HepG2 (cell line): ENCODE results near the gene SLC28A1. TPM values are rescaled to one million over a fixed set of nuclear protein-coding genes. Genes with fewer than 3 reads are reported as not detected.

Experiments
- ATAC-seq: fragments of 200-7000 bp; cut with Tn5 transposase; 3 replicates; pipeline ENCODE4 v1.9.1; 2020; ENCODE audit warnings: mild to moderate bottlenecking, moderate library complexity
- BruUV-seq: library from RNA; stranded (reverse); fragments of 400-500 nt; replicated peaks from 2 replicates; lab custom pipeline; 2021; lab: Mats Ljungman, UMichigan
- CTCF ChIA-PET: fragments of 300-600 bp; formaldehyde crosslinking; extraction: SDS; loops from one replicate; lab custom pipeline; 2021; ENCODE audit warnings: low total read pairs, inconsistent platforms, low intra/inter-chr PET ratio; lab: Yijun Ruan, JAX
- POLR2A ChIA-PET: fragments of 350-600 bp; sonication (Branson Sonifier 250); formaldehyde crosslinking; loops from one replicate; lab custom pipeline; 2020; ENCODE audit warnings: antibody characterized with exemption, inconsistent platforms; lab: Yijun Ruan, JAX
- DNase-seq: peaks from one replicate; pipeline ENCODE4 v3.0.0-alpha.2; 2015; ENCODE audit warnings: low spot score
- FAIRE-seq: peaks from 3 replicates; lab custom pipeline; 2011; peaks lifted over from hg19 to GRCh38; lab: Jason Lieb, UNC
- H2AFZ ChIP-seq: one replicate; pipeline ENCODE4 v1.6.1; 2011; ENCODE audit warnings: low read length, inconsistent platforms
- H3K27ac ChIP-seq: fragments of 300-600 bp; 3 replicates; pipeline ENCODE4 v1.8.0; 2011; ENCODE audit warnings: mixed run types, mild to moderate bottlenecking, mixed read lengths, low read length, inconsistent platforms; ENCODE audit not compliant: insufficient read depth; ENCODE audit errors: extremely low read length
- H3K27me3 ChIP-seq, 2 experiments: fragments of 200-600 bp in 1 of 2; 2 replicates in 1 of 2; 3 replicates in 1 of 2; pipeline versions ENCODE4 v1.6.0 to v1.8.0; 2011; ENCODE audit warnings: low read length in 2 of 2, mild to moderate bottlenecking in 2 of 2, moderate library complexity in 2 of 2, inconsistent platforms in 1 of 2; ENCODE audit not compliant: insufficient read depth in 2 of 2, control insufficient read depth in 1 of 2
- H3K36me3 ChIP-seq, 2 experiments: fragments of 200-600 bp in 1 of 2; replicated peaks in 1 of 2; 2 replicates in 1 of 2; 3 replicates in 1 of 2; pipeline versions ENCODE4 v1.5.1 to v1.8.0; 2011; ENCODE audit warnings: low read length in 2 of 2, inconsistent platforms in 1 of 2; ENCODE audit not compliant: insufficient read depth in 2 of 2, control insufficient read depth in 1 of 2
- H3K4me1 ChIP-seq: 2 replicates; pipeline ENCODE4 v1.5.1; 2012; ENCODE audit warnings: low read length, inconsistent platforms; ENCODE audit not compliant: insufficient read depth
- H3K4me2 ChIP-seq: 2 replicates; pipeline ENCODE4 v1.6.0; 2011; ENCODE audit warnings: low read depth, low read length, inconsistent platforms
- H3K4me3 ChIP-seq, 3 experiments: fragments of 200-600 bp in 1 of 3; sonication (generic), shearing (Covaris generic) in 1 of 3; replicated peaks in 1 of 3; 2 replicates each; pipeline ENCODE4 v1.5.1; 2011 to 2016; ENCODE audit warnings: low read length in 3 of 3, inconsistent platforms in 2 of 3, low read depth in 2 of 3, mild to moderate bottlenecking in 2 of 3, control low read depth in 1 of 3, mixed read lengths in 1 of 3; ENCODE audit not compliant: insufficient read depth in 1 of 3
- H3K79me2 ChIP-seq: one replicate; pipeline ENCODE4 v1.6.1; 2011; ENCODE audit warnings: low read length, inconsistent platforms; ENCODE audit not compliant: insufficient read depth
- H3K9ac ChIP-seq: 2 replicates; pipeline ENCODE4 v1.6.0; 2011; ENCODE audit warnings: mild to moderate bottlenecking, low read depth, low read length, inconsistent platforms; ENCODE audit not compliant: insufficient read depth
- H3K9me3 ChIP-seq: 2 replicates; pipeline ENCODE4 v1.5.1; 2012; ENCODE audit warnings: mild to moderate bottlenecking, low read length
- H4K20me1 ChIP-seq: 2 replicates; pipeline ENCODE4 v1.6.0; 2011; ENCODE audit warnings: inconsistent platforms, mild to moderate bottlenecking, low read length, moderate library complexity; ENCODE audit not compliant: insufficient read depth
- ASH2L ChIP-seq: fragments of 300-600, 200-600 bp; sonication (generic); IDR thresholded peaks from 2 replicates; pipeline ENCODE4 v1.7.0; 2017; ENCODE audit warnings: low read depth, mild to moderate bottlenecking, moderate library complexity, mixed read lengths, low read length; ENCODE audit not compliant: insufficient read length
- DNMT1 ChIP-seq: sonication (generic); formaldehyde crosslinking; IDR thresholded peaks from 2 replicates; pipeline ENCODE4 v1.5.1; 2020; ENCODE audit warnings: mild to moderate bottlenecking, missing genetic modification reagents
- DRAP1 ChIP-seq: IDR thresholded peaks from 2 replicates; pipeline ENCODE4 v1.6.1; 2016; ENCODE audit warnings: missing genetic modification reagents, missing compliant biosample characterization
- FOXO4 ChIP-seq: sonication (generic); formaldehyde crosslinking; conservative IDR thresholded peaks from 2 replicates; pipeline ENCODE4 v1.8.1; 2023; ENCODE audit warnings: missing genetic modification reagents
- GABPB1 ChIP-seq: IDR thresholded peaks from 2 replicates; pipeline ENCODE4 v1.6.1; 2016; ENCODE audit warnings: mild to moderate bottlenecking, missing genetic modification reagents, moderate library complexity, missing compliant biosample characterization
- GZF1 ChIP-seq: sonication (generic); formaldehyde crosslinking; IDR thresholded peaks from 2 replicates; pipeline ENCODE4 v1.5.1; 2020; ENCODE audit warnings: mild to moderate bottlenecking, missing genetic modification reagents
- HMG20B ChIP-seq: conservative IDR thresholded peaks from 2 replicates; pipeline ENCODE4 v1.6.1; 2016; ENCODE audit warnings: missing genetic modification reagents, missing compliant biosample characterization
- HNF4G ChIP-seq, 2 experiments: sonication (generic) in 1 of 2; formaldehyde crosslinking in 1 of 2; IDR thresholded peaks; 2 replicates each; pipeline versions ENCODE4 v1.4.0 to v1.6.1; 2011 to 2020; ENCODE audit warnings: borderline replicate concordance in 2 of 2, low read depth in 2 of 2, mild to moderate bottlenecking in 2 of 2, low read length in 1 of 2, missing genetic modification reagents in 1 of 2, moderate library complexity in 1 of 2
- KAT7 ChIP-seq: IDR thresholded peaks from 2 replicates; pipeline ENCODE4 v1.6.1; 2018; ENCODE audit warnings: borderline replicate concordance, missing compliant biosample characterization
- MYC ChIP-seq: sonication (generic); formaldehyde crosslinking; IDR thresholded peaks from 2 replicates; pipeline ENCODE4 v1.9.0; 2021; ENCODE audit warnings: missing genetic modification reagents, borderline replicate concordance
- NR3C1 ChIP-seq: sonication (generic); formaldehyde crosslinking; IDR thresholded peaks from 2 replicates; pipeline ENCODE4 v1.4.0; 2020; ENCODE audit warnings: missing genetic modification reagents
- TBP ChIP-seq: sonication (generic); formaldehyde crosslinking; IDR thresholded peaks from 2 replicates; pipeline ENCODE4 v1.5.0; 2020; ENCODE audit warnings: missing genetic modification reagents
- THAP11 ChIP-seq: IDR thresholded peaks from 2 replicates; pipeline ENCODE4 v1.6.1; 2016; ENCODE audit warnings: missing biosample characterization, missing genetic modification reagents
- ZBTB20 ChIP-seq: sonication (generic); formaldehyde crosslinking; IDR thresholded peaks from 2 replicates; pipeline ENCODE4 v1.8.1; 2023; ENCODE audit warnings: missing genetic modification reagents, low read depth, mild to moderate bottlenecking, borderline replicate concordance
- ZBTB7B ChIP-seq: sonication (generic); formaldehyde crosslinking; IDR thresholded peaks from 2 replicates; pipeline ENCODE4 v1.4.0; 2020; ENCODE audit warnings: missing genetic modification reagents
- ZFX ChIP-seq: sonication (generic); formaldehyde crosslinking; IDR thresholded peaks from 2 replicates; pipeline ENCODE4 v1.4.0; 2020; ENCODE audit warnings: mild to moderate bottlenecking, low read depth, missing genetic modification reagents, moderate library complexity
- ZMYM2 ChIP-seq: sonication (generic); formaldehyde crosslinking; IDR thresholded peaks from 2 replicates; pipeline ENCODE4 v1.8.0; 2022; ENCODE audit warnings: mild to moderate bottlenecking, missing genetic modification reagents
- ZNF274 ChIP-seq: sonication (generic); formaldehyde crosslinking; IDR thresholded peaks from 2 replicates; pipeline ENCODE4 v1.5.1; 2020; ENCODE audit warnings: mild to moderate bottlenecking, missing genetic modification reagents
- ZNF644 ChIP-seq: IDR thresholded peaks from 2 replicates; pipeline ENCODE4 v1.6.1; 2016; ENCODE audit warnings: low read depth
- ZNF724P ChIP-seq: sonication (generic); formaldehyde crosslinking; IDR thresholded peaks from 2 replicates; pipeline ENCODE4 v1.8.0; 2022; ENCODE audit warnings: missing genetic modification reagents, borderline replicate concordance
- ZNF788 ChIP-seq: sonication (generic); formaldehyde crosslinking; IDR thresholded peaks from 2 replicates; pipeline ENCODE4 v1.5.0; 2020; ENCODE audit warnings: mild to moderate bottlenecking, missing genetic modification reagents, borderline replicate concordance
- WGBS: methylation state at CpG from one replicate; pipeline ENCODE4 v1.1.6; 2017; ENCODE audit warnings: low lambda C conversion rate; 5-methylcytosine and 5-hydroxymethylcytosine counted together
- in situ Hi-C: cut with HindIII; loops from 2 replicates; pipeline ENCODE4 v1.10.0; 2017; ENCODE audit warnings: low pct_unique_long_range_greater_than_20kb; ENCODE audit not compliant: extremely low pct_ligation_motif_present
- intact Hi-C: fragments of 100-400 bp; cut with micrococcal nuclease; formaldehyde crosslinking; loops from one replicate; pipeline ENCODE4 v1.10.0; 2022; ENCODE audit not compliant: unreplicated experiment
- polyA plus RNA-seq, 8 experiments: library from polyadenylated mRNA; depleted of rRNA in 3 of 8; stranded (reverse) in 7 of 8; unstranded in 1 of 8; fragments of >200 nt; fragmentation: Illumina TruSeq in 4 of 8; extraction: Trizol in 4 of 8; gene quantifications; 2 replicates each; pipeline versions ENCODE4 v1.2.1 to v1.2.3, GENCODE V29; 2011 to 2016; ENCODE audit warnings: low read depth in 4 of 8, missing spikeins in 1 of 8, mixed read lengths in 1 of 8; ENCODE audit not compliant: insufficient read depth in 1 of 8
- total RNA-seq, 5 experiments: library from RNA; depleted of rRNA; stranded (reverse); fragments of >200 nt; fragmentation: Illumina TruSeq; extraction: Trizol; gene quantifications; 2 replicates each; pipeline ENCODE4 v1.2.3, GENCODE V29; 2016; ENCODE audit warnings: low read depth in 1 of 5

SLC28A1 gene
- total and polyA plus RNA-seq, 2 of the 13 experiments (the other 11 are each of a cell fraction or from before 2014, with no cell fraction given), result 0.31 to 5.8 TPM

- H3K36me3 ChIP-seq, result no peaks in the 10 kb centered on the region
- H4K20me1 ChIP-seq, result peaks cover 11% of the 10 kb centered on the region
- H2AFZ ChIP-seq, result no peak overlapping the region
- peaks cover 54% of the 10 kb centered on the region for H3K79me2 ChIP-seq
- under 1% methylated on average over 6 of the region's 46 CpGs for WGBS
- ChIA-PET POLR2A (interaction anchor here (1.0 to 1.8 kb wide), 3 partner anchors 10 to 62 kb away, joined by 3 to 5 read pairs (median 4); no protein-coding TSS in a partner anchor), CTCF (no interaction called here)
- H3K9ac ChIP-seq, result peak overlapping the region; percentile 82
- ATAC-seq (peak; percentile 2; the same call in 1 of the 3 replicates), FAIRE-seq (peak; percentile 88), DNase-seq (peak; percentile 70)
- peaks cover 56% of the 10 kb centered on the region for H3K4me1 ChIP-seq
- in situ Hi-C loops, result no loop called here
- intact Hi-C loops, result loop anchor here (1.0 kb wide), 1 partner anchor 65 kb away; no protein-coding TSS in a partner anchor
- H3K9me3 ChIP-seq, result no peaks in the 10 kb centered on the region
- H3K27ac ChIP-seq, result peak overlapping the region; percentile 86
- H3K4me3 ChIP-seq, result peak overlapping the region; percentile 66 to 90 (median 85)
- peaks cover 3 to 11% of the 10 kb centered on the region in 2 experiments; a peak in 1 of 5 replicates for H3K27me3 ChIP-seq
- peak overlapping the region; percentile 89 for H3K4me2 ChIP-seq
- BruUV-seq, result TSS peak; percentile 61
- TF ChIP-seq GABPB1 (CRISPR knock-in tag) (0 out of 2 replicates have a peak, but pooled peaks have one; percentile 19), ZNF274 (peak; percentile 33; the same call in 1 of the 2 replicates), TBP (CRISPR knock-in tag) (no peak), NR3C1 (no peak), ZNF788 (peak; percentile 22; the same call in 1 of the 2 replicates), THAP11 (CRISPR knock-in tag) (peak; percentile 30; the same call in 1 of the 2 replicates), GZF1 (CRISPR knock-in tag) (no peak), ZNF644 (CRISPR knock-in tag) (peak; percentile 89), ZFX (peak; percentile 50), ZBTB7B (CRISPR knock-in tag) (peak; percentile 88), MYC (peak; percentile 37; the same call in 1 of the 2 replicates), ZBTB20 (0 out of 2 replicates have a peak, but pooled peaks have one; percentile 22), FOXO4 (CRISPR knock-in tag) (no peak), DNMT1 (no peak), ASH2L (peak; percentile 14), KAT7 (peak; percentile 16; the same call in 1 of the 2 replicates), DRAP1 (CRISPR knock-in tag) (peak; percentile 66; the same call in 1 of the 2 replicates), HNF4G (IDR thresholded peaks at IDR 0.05; ENCODE audit: borderline replicate concordance, low read depth, low read length) (peak; percentile 40; the same call in 1 of the 2 replicates), HNF4G (CRISPR knock-in tag; IDR thresholded peaks at IDR 0.05; ENCODE audit: borderline replicate concordance, low read depth) (0 out of 2 replicates have a peak, but pooled peaks have one; percentile 46), HMG20B (peak; percentile 29; the same call in 1 of the 2 replicates), ZMYM2 (CRISPR knock-in tag) (peak; percentile 21; the same call in 1 of the 2 replicates), ZNF724P (CRISPR knock-in tag) (no peak)
Observed at GRCh38 chr15:84982301-84982920, 97.9 kb downstream of the SLC28A1 start.
